Omental fat pad (tissue), 4 donors: Measurements from ENCODE around the gene CCNG1. TPM values are rescaled to one million over a fixed set of nuclear protein-coding genes. Genes with fewer than 3 reads are reported as not detected.
A peak's percentile ranks its signal among the peaks of the same experiment; 100 is the strongest.

Experiments
- ATAC-seq: fragments of 150-250 bp; one replicate; pipeline ENCODE4 v1.9.1; 2016; ENCODE audit warnings: mild to moderate bottlenecking, moderate library complexity; ENCODE audit not compliant: low FRiP score
- DNase-seq: peaks from one replicate; pipeline ENCODE4 v3.0.0-alpha.2; 2019; ENCODE audit warnings: low spot score
- CTCF ChIP-seq, 3 donors: fragments of 450-650 bp; IDR thresholded peaks; one replicate each; pipeline ENCODE4 v1.5.1; 2016 to 2017; ENCODE audit warnings: antibody characterized with exemption in 3 of 3, mild to moderate bottlenecking in 3 of 3, moderate library complexity in 2 of 3
- total RNA-seq, 4 donors: library from RNA; depleted of rRNA; stranded (reverse); fragments of >200 nt; gene quantifications; one replicate each; pipeline ENCODE4 v1.1.0, GENCODE V29; 2016

CCNG1 gene
- total RNA-seq, 4 donors from 2014 or later: 76.1 to 132 (median 106) TPM

DNA sequence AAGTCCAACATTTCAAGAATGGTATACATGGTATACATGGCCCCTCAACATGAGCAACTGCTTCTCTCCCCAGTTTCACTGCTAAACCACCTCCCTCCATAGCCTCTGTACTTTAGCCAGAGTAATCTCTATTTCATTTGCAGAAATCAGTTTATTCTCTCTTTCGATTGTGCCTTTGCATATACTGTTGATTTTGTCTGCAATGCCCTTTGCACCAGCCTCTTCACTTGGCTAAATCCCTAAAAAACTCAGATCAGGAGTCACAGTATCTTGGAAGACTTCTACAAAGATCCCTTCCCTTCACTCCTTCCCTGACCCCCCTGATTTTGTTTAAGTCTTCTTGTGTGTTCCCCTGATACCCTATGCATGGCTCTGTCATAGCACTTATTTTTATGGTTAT is 4.9 kb upstream of the CCNG1 start:
- ATAC-seq (no peak), DNase-seq (no peak)
- no peak for TF ChIP-seq CTCF (IDR thresholded peaks at IDR 0.05)

DNA sequence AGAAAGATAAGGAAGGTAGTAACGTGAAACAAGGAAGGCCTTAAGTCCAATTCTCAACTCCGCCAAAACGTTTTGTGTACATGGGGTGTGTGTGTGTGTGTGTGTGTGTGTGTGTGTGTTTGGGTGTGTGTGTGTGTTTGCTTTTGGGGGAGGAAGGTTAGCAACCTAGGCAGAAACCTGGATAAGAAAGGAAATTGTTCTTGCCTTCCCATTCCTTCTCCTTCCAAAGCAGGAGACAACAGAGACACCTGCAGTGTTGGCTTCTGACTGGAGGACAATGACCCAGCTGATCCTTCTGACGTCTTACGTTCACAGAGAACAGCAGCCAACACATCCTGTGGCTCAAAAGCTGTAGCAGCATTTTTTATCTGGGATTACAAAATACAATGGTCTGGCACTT is 4.1 kb upstream of the CCNG1 start:
- TF ChIP-seq CTCF (IDR thresholded peaks at IDR 0.05): no peak
- no peak for ATAC-seq
- DNase-seq: no peak

DNA sequence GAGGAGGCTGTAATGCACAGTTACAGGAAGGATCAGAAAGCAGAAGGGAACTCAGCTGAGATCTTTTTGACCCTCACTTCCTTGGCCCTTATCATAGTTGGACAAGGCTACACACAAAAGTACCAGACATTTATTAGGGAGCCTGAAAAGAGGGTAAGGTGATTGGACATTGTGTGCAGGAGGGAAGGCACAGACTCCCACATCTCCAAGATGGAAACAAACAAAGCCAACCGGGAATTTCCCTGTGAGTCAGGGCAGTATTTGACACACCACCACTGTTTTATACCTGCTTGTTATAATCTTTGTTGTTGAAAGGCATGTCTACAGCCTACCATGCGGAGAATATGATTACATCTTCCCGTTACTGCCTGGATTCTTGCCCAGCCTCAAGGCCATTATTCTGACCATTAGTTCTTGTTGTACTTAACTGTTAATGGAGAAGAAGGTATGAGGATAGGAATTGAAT is 3.0 kb upstream of the CCNG1 start:
- ATAC-seq (peak; percentile 7), DNase-seq (no peak)
- no peak for TF ChIP-seq CTCF (IDR thresholded peaks at IDR 0.05)

DNA sequence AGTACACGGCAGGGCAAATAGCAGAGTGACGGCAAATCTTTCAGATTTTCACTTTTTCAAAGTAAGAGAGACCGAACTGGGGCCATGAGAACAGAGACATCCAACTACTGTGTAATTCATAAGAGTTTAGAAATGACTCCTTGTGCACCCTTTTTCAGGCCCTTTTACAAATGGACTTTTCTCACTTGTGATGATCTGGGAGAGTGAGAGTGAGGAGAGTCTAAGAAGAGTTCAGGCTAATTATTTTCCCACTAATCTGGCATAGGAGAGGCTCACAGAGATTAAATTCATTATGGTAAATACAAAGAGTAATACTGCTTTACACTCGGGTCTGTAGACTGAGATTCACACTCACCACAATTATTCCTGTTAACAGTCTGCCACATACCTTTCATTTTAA is 880 bp upstream of the CCNG1 start:
- DNase-seq (no peak), ATAC-seq (no peak)
- TF ChIP-seq CTCF (IDR thresholded peaks at IDR 0.05): no peak

DNA sequence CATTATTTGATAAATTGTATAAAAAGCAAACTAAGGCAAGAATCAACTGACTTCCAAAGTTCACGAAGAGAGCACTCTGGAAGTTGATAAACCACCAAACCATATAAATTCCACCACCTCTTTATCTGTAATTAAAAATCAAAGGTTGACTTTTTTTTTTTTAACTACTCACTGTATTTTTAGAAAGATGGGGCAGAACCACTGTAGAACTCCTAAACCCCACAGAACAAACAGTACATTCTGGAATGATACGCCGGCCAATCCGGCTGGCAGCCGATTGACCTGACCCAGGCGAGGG is 435 bp upstream of the CCNG1 start:
- no peak for TF ChIP-seq CTCF (IDR thresholded peaks at IDR 0.05)
- no peak for ATAC-seq
- DNase-seq: no peak

DNA sequence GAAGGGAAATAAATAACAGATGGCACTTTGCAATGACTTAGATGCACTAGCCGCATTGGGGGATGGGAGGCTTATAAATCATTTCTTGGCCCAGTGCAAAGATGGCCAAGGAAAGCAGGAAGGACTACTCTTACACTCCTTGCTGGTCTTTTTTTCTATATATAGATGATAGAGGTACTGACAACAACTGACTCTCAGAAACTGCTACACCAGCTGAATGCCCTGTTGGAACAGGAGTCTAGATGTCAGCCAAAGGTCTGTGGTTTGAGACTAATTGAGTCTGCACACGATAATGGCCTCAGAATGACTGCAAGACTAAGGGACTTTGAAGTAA is 1.7 kb downstream of the CCNG1 start:
- TF ChIP-seq CTCF (IDR thresholded peaks at IDR 0.05): no peak
- no peak for ATAC-seq

GRCh38 chr5:163440954-163441353 is 3.6 kb downstream of the CCNG1 start:
- ATAC-seq: no peak
- TF ChIP-seq CTCF (IDR thresholded peaks at IDR 0.05): no peak
- no peak for DNase-seq

More for the DNA sequence above, 1.7 kb downstream of the CCNG1 start:
- no peak for DNase-seq
